Esophagus squamous epithelium (tissue), 4 donors: ENCODE data around the gene CXXC4.

Experiments
- CTCF ChIP-seq, 6 experiments: fragments of 450-650 bp in 4 of 6; fragments of 200-600 bp in 2 of 6; sonication (generic) in 2 of 6; IDR thresholded peaks; one replicate each; pipeline ENCODE4 v1.5.1; 2016 to 2019; ENCODE audit warnings: antibody characterized with exemption in 6 of 6, mild to moderate bottlenecking in 4 of 6, moderate library complexity in 4 of 6
- POLR2A ChIP-seq, 4 donors: fragments of 450-650 bp; IDR thresholded peaks; one replicate each; pipeline ENCODE4 v1.6.1; 2017; ENCODE audit warnings: antibody characterized with exemption in 4 of 4, mild to moderate bottlenecking in 4 of 4, moderate library complexity in 3 of 4

DNA sequence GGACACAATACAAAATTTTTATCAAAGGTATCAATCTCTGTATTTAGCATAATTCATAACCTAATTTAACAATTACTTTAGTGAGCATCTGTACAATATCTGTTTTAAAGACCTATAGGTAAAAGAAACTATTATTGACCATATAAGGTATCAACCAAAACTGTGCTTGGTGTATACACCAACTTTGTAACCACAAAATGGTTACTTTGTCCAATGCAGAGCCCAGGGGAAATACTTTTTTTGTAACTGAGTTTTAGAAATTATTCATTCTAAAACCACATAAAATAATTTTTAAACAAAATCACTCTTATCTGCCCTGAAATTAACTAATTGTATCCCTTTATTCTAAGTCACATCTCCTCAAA lies 5.0 kb downstream of the CXXC4 start:
- TF ChIP-seq CTCF (IDR thresholded peaks at IDR 0.05) = no peak
- TF ChIP-seq POLR2A (IDR thresholded peaks at IDR 0.05) = no peak
